ENCODE measurements around the gene OPRM1.
"Not testable (repeated sequence)": the region's sequence is repeated elsewhere in the genome, so short reads cannot be mapped to it uniquely, and the experiment has no call there.

OPRM1 gene

GRCh38 chr6:154170106-154170505, 131.1 kb downstream of the OPRM1 start:
- 95% methylated on average over 1 of the region's 2 CpGs for WGBS
- Histone ChIP-seq H3K4me1 (ENCODE audit: insufficient read depth, low read length) (no peaks in the 10 kb centered on the region), H3K36me3 (ENCODE audit: insufficient read depth, low read length) (no peaks in the 10 kb centered on the region), H3K4me3 (ENCODE audit: low read length) (no peak overlapping the region), H3K9me3 (ENCODE audit: insufficient read depth, low read depth, low read length) (peaks cover 8% of the 10 kb centered on the region; the same call in 1 of the 2 replicates), H3K9ac (ENCODE audit: low read depth, low read length) (no peak overlapping the region), H3K27me3 (ENCODE audit: insufficient read depth, low read length) (no peaks in the 10 kb centered on the region), H3K27ac (ENCODE audit: low read depth, low read length) (no peak overlapping the region)

- not testable (repeated sequence) for H3K36me3 ChIP-seq (ENCODE audit: insufficient read depth, low read length); H3K4me3 ChIP-seq (ENCODE audit: low read length); H3K27me3 ChIP-seq (ENCODE audit: insufficient read depth, low read length); H3K4me1 ChIP-seq (ENCODE audit: insufficient read depth, low read length); H3K27ac ChIP-seq (ENCODE audit: low read depth, low read length); H3K9me3 ChIP-seq (ENCODE audit: insufficient read depth, low read depth, low read length); H3K9ac ChIP-seq (ENCODE audit: low read depth, low read length)
- 86% methylated on average over 5 of the region's 5 CpGs for WGBS
Observed at GRCh38 chr6:154172393-154172792, 133.4 kb downstream of the OPRM1 start.

- no peak overlapping the region for H3K4me3 ChIP-seq (ENCODE audit: low read length)
- no peaks in the 10 kb centered on the region; the same call in 1 of the 2 replicates for H3K9me3 ChIP-seq (ENCODE audit: insufficient read depth, low read depth, low read length)
- no peaks in the 10 kb centered on the region for H3K4me1 ChIP-seq (ENCODE audit: insufficient read depth, low read length)
- H3K36me3 ChIP-seq (ENCODE audit: insufficient read depth, low read length): no peaks in the 10 kb centered on the region
- no peak overlapping the region for H3K27ac ChIP-seq (ENCODE audit: low read depth, low read length)
- WGBS: 85% methylated on average over 5 of the region's 5 CpGs
- no peak overlapping the region for H3K9ac ChIP-seq (ENCODE audit: low read depth, low read length)
- no peaks in the 10 kb centered on the region for H3K27me3 ChIP-seq (ENCODE audit: insufficient read depth, low read length)
Observed at GRCh38 chr6:154179434-154179833, 140.4 kb downstream of the OPRM1 start.

- Histone ChIP-seq H3K27me3 (ENCODE audit: insufficient read depth, low read length) (no peaks in the 10 kb centered on the region), H3K4me3 (ENCODE audit: low read length) (no peak overlapping the region), H3K27ac (ENCODE audit: low read depth, low read length) (no peak overlapping the region), H3K9ac (ENCODE audit: low read depth, low read length) (no peak overlapping the region), H3K36me3 (ENCODE audit: insufficient read depth, low read length) (no peaks in the 10 kb centered on the region), H3K9me3 (ENCODE audit: insufficient read depth, low read depth, low read length) (no peaks in the 10 kb centered on the region; the same call in 1 of the 2 replicates), H3K4me1 (ENCODE audit: insufficient read depth, low read length) (no peaks in the 10 kb centered on the region)
- 95% methylated on average over 3 of the region's 3 CpGs for WGBS
Observed at GRCh38 chr6:154187203-154187602, 148.2 kb downstream of the OPRM1 start.

DNA sequence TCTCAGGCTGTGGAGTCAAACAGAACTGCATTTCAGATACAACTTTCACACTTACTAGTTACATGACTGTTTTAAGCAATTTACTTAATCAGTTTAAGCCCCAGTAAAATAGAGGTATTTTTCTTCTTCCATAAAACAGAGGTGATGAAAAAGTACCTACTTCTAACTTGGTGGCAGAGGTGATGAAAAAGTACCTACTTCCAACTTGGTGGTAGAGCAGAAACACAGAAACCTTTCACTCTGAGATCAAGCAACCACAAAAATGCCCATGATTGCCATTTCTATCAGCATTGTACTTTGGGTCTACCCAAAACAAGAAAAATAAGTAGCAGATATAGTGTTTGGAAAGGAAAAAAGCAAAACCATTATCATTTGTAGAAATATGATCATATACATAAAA, 148.7 kb downstream of the OPRM1 start:
- no peaks in the 10 kb centered on the region for H3K36me3 ChIP-seq (ENCODE audit: insufficient read depth, low read length)
- H3K9me3 ChIP-seq (ENCODE audit: insufficient read depth, low read depth, low read length): no peaks in the 10 kb centered on the region; the same call in 1 of the 2 replicates
- H3K4me3 ChIP-seq (ENCODE audit: low read length): no peak overlapping the region
- no peak overlapping the region for H3K27ac ChIP-seq (ENCODE audit: low read depth, low read length)
- H3K27me3 ChIP-seq (ENCODE audit: insufficient read depth, low read length): no peaks in the 10 kb centered on the region
- no peaks in the 10 kb centered on the region for H3K4me1 ChIP-seq (ENCODE audit: insufficient read depth, low read length)
- H3K9ac ChIP-seq (ENCODE audit: low read depth, low read length): no peak overlapping the region

DNA sequence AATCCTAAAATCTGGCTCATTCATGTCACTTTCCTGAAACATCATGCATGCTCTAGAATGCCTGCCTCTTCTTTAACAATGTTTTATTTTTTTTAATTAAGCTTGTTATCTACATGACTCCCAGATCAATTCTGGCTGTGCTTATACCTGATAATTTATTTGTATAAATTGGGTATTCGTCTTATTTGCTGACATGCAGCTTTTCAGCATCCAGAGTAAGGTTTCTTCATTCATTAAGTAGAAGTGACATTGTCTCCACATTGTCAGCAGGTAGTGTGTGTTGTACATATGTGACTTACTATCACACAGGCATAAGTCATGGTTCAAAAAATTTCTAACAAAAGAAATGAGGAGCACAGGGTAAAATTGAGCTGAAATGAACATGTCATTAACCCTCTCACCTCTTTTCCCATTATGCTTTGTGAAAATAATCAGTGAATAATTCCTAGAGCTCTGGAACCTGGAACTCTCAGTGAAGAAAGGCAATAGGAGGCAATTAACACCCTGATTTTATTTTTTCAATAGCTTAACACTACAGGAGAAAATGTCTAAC, 157.4 kb downstream of the OPRM1 start:
- no peaks in the 10 kb centered on the region for H3K27me3 ChIP-seq (ENCODE audit: insufficient read depth, low read length)
- H3K36me3 ChIP-seq (ENCODE audit: insufficient read depth, low read length): no peaks in the 10 kb centered on the region
- no peaks in the 10 kb centered on the region for H3K9me3 ChIP-seq (ENCODE audit: insufficient read depth, low read depth, low read length)
- 100% methylated on average over 1 of the region's 1 CpG for WGBS
- no peak overlapping the region for H3K9ac ChIP-seq (ENCODE audit: low read depth, low read length)
- no peaks in the 10 kb centered on the region for H3K4me1 ChIP-seq (ENCODE audit: insufficient read depth, low read length)
- no peak overlapping the region for H3K4me3 ChIP-seq (ENCODE audit: low read length)
- H3K27ac ChIP-seq (ENCODE audit: low read depth, low read length): no peak overlapping the region

GRCh38 chr6:154197196-154197860, 158.3 kb downstream of the OPRM1 start:
- H3K9me3 ChIP-seq (ENCODE audit: insufficient read depth, low read depth, low read length): no peaks in the 10 kb centered on the region
- H3K4me1 ChIP-seq (ENCODE audit: insufficient read depth, low read length): no peaks in the 10 kb centered on the region
- no peaks in the 10 kb centered on the region for H3K27me3 ChIP-seq (ENCODE audit: insufficient read depth, low read length)
- H3K36me3 ChIP-seq (ENCODE audit: insufficient read depth, low read length): no peaks in the 10 kb centered on the region
- no peak overlapping the region for H3K9ac ChIP-seq (ENCODE audit: low read depth, low read length)
- no peak overlapping the region for H3K4me3 ChIP-seq (ENCODE audit: low read length)
- no peak overlapping the region for H3K27ac ChIP-seq (ENCODE audit: low read depth, low read length)

GRCh38 chr6:154201688-154202087, 162.6 kb downstream of the OPRM1 start:
- not testable (repeated sequence) for H3K4me1 ChIP-seq (ENCODE audit: insufficient read depth, low read length); H3K27ac ChIP-seq (ENCODE audit: low read depth, low read length); H3K9ac ChIP-seq (ENCODE audit: low read depth, low read length); H3K4me3 ChIP-seq (ENCODE audit: low read length); H3K36me3 ChIP-seq (ENCODE audit: insufficient read depth, low read length); H3K9me3 ChIP-seq (ENCODE audit: insufficient read depth, low read depth, low read length); H3K27me3 ChIP-seq (ENCODE audit: insufficient read depth, low read length)
- WGBS: 97% methylated on average over 4 of the region's 4 CpGs

DNA sequence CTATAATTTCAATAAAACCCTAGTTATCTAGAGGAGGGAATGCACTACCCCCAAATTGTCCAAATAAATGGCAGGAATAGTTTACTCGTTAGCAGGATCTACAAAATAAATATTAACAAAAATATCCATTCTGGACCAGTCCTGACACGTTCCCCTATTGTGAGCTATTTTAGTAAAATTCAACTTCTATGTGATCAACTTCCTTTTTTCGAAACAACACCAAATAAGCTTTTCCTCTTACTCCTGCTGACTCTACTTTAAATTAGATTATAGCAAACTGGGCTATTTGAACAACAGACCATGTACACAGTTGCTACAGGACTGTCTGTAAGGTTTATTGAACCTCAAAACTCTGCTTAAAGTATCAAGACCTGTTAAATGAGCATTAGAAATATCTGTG, 163.3 kb downstream of the OPRM1 start:
- 94% methylated on average over 3 of the region's 3 CpGs for WGBS
- no peak overlapping the region for H3K4me3 ChIP-seq (ENCODE audit: low read length)
- H3K27ac ChIP-seq (ENCODE audit: low read depth, low read length): no peak overlapping the region
- H3K9ac ChIP-seq (ENCODE audit: low read depth, low read length): no peak overlapping the region
- H3K27me3 ChIP-seq (ENCODE audit: insufficient read depth, low read length): no peaks in the 10 kb centered on the region
- H3K9me3 ChIP-seq (ENCODE audit: insufficient read depth, low read depth, low read length): no peaks in the 10 kb centered on the region
- H3K4me1 ChIP-seq (ENCODE audit: insufficient read depth, low read length): no peaks in the 10 kb centered on the region
- no peaks in the 10 kb centered on the region for H3K36me3 ChIP-seq (ENCODE audit: insufficient read depth, low read length)

DNA sequence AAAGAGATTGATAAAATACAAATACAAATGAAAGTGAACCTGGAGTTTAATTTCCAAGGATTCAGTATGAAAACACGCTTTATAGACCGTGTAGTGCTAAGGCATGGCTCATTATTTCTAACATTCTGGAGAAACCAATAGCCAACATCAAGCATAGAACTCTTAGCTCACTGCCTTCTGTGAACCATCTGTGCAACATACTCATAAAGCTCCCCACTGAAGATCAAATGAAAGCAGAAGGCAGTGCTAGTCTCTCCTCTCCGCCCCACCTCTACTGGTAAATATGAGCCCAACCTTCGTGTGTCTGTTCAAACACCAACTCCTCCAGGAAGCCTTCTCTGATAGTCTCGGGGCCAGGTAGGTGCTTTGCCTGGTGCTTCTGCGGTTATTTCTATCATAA, 163.9 kb downstream of the OPRM1 start:
- H3K4me3 ChIP-seq (ENCODE audit: low read length): no peak overlapping the region
- H3K4me1 ChIP-seq (ENCODE audit: insufficient read depth, low read length): no peaks in the 10 kb centered on the region
- whole genome bisulfite sequencing: 94% methylated on average over 5 of the region's 6 CpGs
- H3K9me3 ChIP-seq (ENCODE audit: insufficient read depth, low read depth, low read length): no peaks in the 10 kb centered on the region
- H3K27ac ChIP-seq (ENCODE audit: low read depth, low read length): no peak overlapping the region
- H3K27me3 ChIP-seq (ENCODE audit: insufficient read depth, low read length): no peaks in the 10 kb centered on the region
- no peak overlapping the region for H3K9ac ChIP-seq (ENCODE audit: low read depth, low read length)
- no peaks in the 10 kb centered on the region for H3K36me3 ChIP-seq (ENCODE audit: insufficient read depth, low read length)

- Histone ChIP-seq H3K36me3 (ENCODE audit: insufficient read depth, low read length) (no peaks in the 10 kb centered on the region), H3K4me3 (ENCODE audit: low read length) (no peak overlapping the region), H3K9ac (ENCODE audit: low read depth, low read length) (no peak overlapping the region), H3K4me1 (ENCODE audit: insufficient read depth, low read length) (no peaks in the 10 kb centered on the region), H3K9me3 (ENCODE audit: insufficient read depth, low read depth, low read length) (no peaks in the 10 kb centered on the region), H3K27ac (ENCODE audit: low read depth, low read length) (no peak overlapping the region), H3K27me3 (ENCODE audit: insufficient read depth, low read length) (no peaks in the 10 kb centered on the region)
- WGBS: 85% methylated on average over 1 of the region's 2 CpGs
Observed at GRCh38 chr6:154206141-154206540, 167.1 kb downstream of the OPRM1 start.

- Histone ChIP-seq H3K9me3 (ENCODE audit: insufficient read depth, low read depth, low read length) (no peaks in the 10 kb centered on the region), H3K4me3 (ENCODE audit: low read length) (no peak overlapping the region), H3K36me3 (ENCODE audit: insufficient read depth, low read length) (no peaks in the 10 kb centered on the region), H3K27ac (ENCODE audit: low read depth, low read length) (no peak overlapping the region), H3K9ac (ENCODE audit: low read depth, low read length) (no peak overlapping the region), H3K4me1 (ENCODE audit: insufficient read depth, low read length) (no peaks in the 10 kb centered on the region), H3K27me3 (ENCODE audit: insufficient read depth, low read length) (no peaks in the 10 kb centered on the region)
- WGBS: 61% methylated on average over 3 of the region's 4 CpGs
Observed at GRCh38 chr6:154206996-154207395, 168.0 kb downstream of the OPRM1 start.

Measured in HUES64 (cell line).